T-helper 1 cell treated with Interleukin-12 subunit alpha and Interleukin-12 subunit beta and Interleukin-4 antibody, amounts not matched to agents 30 ng/mL and 1 ng/mL, for 36 hours (primary cell): ENCODE data around the gene FOXE3. TPM values are rescaled to one million over a fixed set of nuclear protein-coding genes. Genes with fewer than 3 reads are reported as not detected.

Experiments used
- intact Hi-C: fragments of 100-400 bp; cut with micrococcal nuclease; formaldehyde crosslinking; loops from one replicate; pipeline ENCODE4 v1.15.1; 2024
- total RNA-seq: library from RNA; stranded (reverse); gene quantifications from 2 replicates; pipeline ENCODE4 v1.2.3, GENCODE V29; 2022

The FOXE3 gene
- not detected in 2 replicates for total RNA-seq

- intact Hi-C loops = no loop called here
Observed at GRCh38 chr1:47415728-47416318, at the start of gene FOXE3. Gene FOXE3, plus strand, starts transcription at chr1:47416285. Its CDS starts 31 bp downstream, at chr1:47416316.

GRCh38 chr1:47367651-47368050, 48.4 kb upstream of the FOXE3 start:
- intact Hi-C loops = no loop called here

- intact Hi-C loops = no loop called here
Observed at GRCh38 chr1:47371016-47371517, 45.0 kb upstream of the FOXE3 start.

- intact Hi-C loops = no loop called here
Observed at GRCh38 chr1:47374501-47374900, 41.6 kb upstream of the FOXE3 start.

- intact Hi-C loops = no loop called here
Observed at GRCh38 chr1:47378147-47378546, 37.9 kb upstream of the FOXE3 start.

GRCh38 chr1:47380699-47381098, 35.4 kb upstream of the FOXE3 start:
- intact Hi-C loops = no loop called here

- intact Hi-C loops = no loop called here
Observed at GRCh38 chr1:47382399-47382983, 33.6 kb upstream of the FOXE3 start.

GRCh38 chr1:47384083-47384482, 32.0 kb upstream of the FOXE3 start:
- intact Hi-C loops = no loop called here

- intact Hi-C loops = no loop called here
Observed at GRCh38 chr1:47385020-47385419, 31.1 kb upstream of the FOXE3 start.

- intact Hi-C loops = no loop called here
Observed at GRCh38 chr1:47386268-47386667, 29.8 kb upstream of the FOXE3 start.

- intact Hi-C loops = loop anchor here (1.0 to 2.0 kb wide), 3 partner anchors 45 to 338 kb away; no protein-coding TSS in a partner anchor
Observed at GRCh38 chr1:47388030-47388890, 27.8 kb upstream of the FOXE3 start.

GRCh38 chr1:47388891-47389238, 27.2 kb upstream of the FOXE3 start:
- intact Hi-C loops = loop anchor here (1.0 to 2.0 kb wide), 4 partner anchors 44 to 366 kb away; no protein-coding TSS in a partner anchor

- intact Hi-C loops = loop anchor here (1.0 to 2.0 kb wide), 3 partner anchors 43 to 366 kb away; no protein-coding TSS in a partner anchor
Observed at GRCh38 chr1:47389731-47390130, 26.4 kb upstream of the FOXE3 start.

GRCh38 chr1:47390843-47391242, 25.2 kb upstream of the FOXE3 start:
- intact Hi-C loops = no loop called here

- intact Hi-C loops = no loop called here
Observed at GRCh38 chr1:47393141-47393540, 22.9 kb upstream of the FOXE3 start.

GRCh38 chr1:47395433-47395832, 20.7 kb upstream of the FOXE3 start:
- intact Hi-C loops = no loop called here

- intact Hi-C loops = no loop called here
Observed at GRCh38 chr1:47396671-47397196, 19.4 kb upstream of the FOXE3 start.

- intact Hi-C loops = no loop called here
Observed at GRCh38 chr1:47399138-47399845, 16.8 kb upstream of the FOXE3 start.

GRCh38 chr1:47399846-47400155, 16.3 kb upstream of the FOXE3 start:
- intact Hi-C loops = no loop called here

GRCh38 chr1:47401761-47402160, 14.3 kb upstream of the FOXE3 start:
- intact Hi-C loops = no loop called here

- intact Hi-C loops = no loop called here
Observed at GRCh38 chr1:47402591-47402990, 13.5 kb upstream of the FOXE3 start.
